ENCODE results near the gene CHSY1.

DNA sequence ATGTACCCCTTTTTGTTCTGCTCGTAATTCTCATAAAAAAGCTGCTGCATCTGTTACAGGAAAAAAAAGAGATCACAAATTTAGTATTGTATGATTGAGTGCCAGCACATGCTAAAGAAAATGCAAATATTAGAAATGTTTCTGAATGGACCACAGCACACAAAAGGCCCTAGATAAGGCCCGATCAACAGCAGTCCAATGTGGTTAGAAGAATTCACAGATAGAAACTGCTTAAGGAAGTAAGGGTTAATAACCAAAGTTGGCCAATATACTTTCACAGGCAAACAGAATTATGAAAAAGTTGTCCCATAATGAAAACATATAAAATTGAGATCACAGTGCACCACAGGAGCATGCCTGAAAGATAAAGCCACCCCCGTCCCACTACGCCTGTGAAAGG lies 72.9 kb downstream of the CHSY1 start:
- TF ChIP-seq, protein P1, sequence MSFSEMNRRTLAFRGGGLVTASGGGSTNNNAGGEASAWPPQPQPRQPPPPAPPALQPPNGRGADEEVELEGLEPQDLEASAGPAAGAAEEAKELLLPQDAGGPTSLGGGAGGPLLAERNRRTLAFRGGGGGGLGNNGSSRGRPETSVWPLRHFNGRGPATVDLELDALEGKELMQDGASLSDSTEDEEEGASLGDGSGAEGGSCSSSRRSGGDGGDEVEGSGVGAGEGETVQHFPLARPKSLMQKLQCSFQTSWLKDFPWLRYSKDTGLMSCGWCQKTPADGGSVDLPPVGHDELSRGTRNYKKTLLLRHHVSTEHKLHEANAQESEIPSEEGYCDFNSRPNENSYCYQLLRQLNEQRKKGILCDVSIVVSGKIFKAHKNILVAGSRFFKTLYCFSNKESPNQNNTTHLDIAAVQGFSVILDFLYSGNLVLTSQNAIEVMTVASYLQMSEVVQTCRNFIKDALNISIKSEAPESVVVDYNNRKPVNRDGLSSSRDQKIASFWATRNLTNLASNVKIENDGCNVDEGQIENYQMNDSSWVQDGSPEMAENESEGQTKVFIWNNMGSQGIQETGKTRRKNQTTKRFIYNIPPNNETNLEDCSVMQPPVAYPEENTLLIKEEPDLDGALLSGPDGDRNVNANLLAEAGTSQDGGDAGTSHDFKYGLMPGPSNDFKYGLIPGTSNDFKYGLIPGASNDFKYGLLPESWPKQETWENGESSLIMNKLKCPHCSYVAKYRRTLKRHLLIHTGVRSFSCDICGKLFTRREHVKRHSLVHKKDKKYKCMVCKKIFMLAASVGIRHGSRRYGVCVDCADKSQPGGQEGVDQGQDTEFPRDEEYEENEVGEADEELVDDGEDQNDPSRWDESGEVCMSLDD (CRISPR knock-in tag; IDR thresholded peaks at IDR 0.05; ENCODE audit: borderline replicate concordance), result no peak
- TF ChIP-seq SATB2 (CRISPR knock-in tag; IDR thresholded peaks at IDR 0.05), result no peak
- TF ChIP-seq, protein P2, sequence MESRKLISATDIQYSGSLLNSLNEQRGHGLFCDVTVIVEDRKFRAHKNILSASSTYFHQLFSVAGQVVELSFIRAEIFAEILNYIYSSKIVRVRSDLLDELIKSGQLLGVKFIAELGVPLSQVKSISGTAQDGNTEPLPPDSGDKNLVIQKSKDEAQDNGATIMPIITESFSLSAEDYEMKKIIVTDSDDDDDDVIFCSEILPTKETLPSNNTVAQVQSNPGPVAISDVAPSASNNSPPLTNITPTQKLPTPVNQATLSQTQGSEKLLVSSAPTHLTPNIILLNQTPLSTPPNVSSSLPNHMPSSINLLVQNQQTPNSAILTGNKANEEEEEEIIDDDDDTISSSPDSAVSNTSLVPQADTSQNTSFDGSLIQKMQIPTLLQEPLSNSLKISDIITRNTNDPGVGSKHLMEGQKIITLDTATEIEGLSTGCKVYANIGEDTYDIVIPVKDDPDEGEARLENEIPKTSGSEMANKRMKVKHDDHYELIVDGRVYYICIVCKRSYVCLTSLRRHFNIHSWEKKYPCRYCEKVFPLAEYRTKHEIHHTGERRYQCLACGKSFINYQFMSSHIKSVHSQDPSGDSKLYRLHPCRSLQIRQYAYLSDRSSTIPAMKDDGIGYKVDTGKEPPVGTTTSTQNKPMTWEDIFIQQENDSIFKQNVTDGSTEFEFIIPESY (CRISPR knock-in tag; IDR thresholded peaks at IDR 0.05), result no peak
- TF ChIP-seq POLR2A (IDR thresholded peaks at IDR 0.05; ENCODE audit: insufficient read depth in 1 of 2, low read depth in 2 of 2, low read length in 2 of 2), result no peak
- TF ChIP-seq, protein P3, sequence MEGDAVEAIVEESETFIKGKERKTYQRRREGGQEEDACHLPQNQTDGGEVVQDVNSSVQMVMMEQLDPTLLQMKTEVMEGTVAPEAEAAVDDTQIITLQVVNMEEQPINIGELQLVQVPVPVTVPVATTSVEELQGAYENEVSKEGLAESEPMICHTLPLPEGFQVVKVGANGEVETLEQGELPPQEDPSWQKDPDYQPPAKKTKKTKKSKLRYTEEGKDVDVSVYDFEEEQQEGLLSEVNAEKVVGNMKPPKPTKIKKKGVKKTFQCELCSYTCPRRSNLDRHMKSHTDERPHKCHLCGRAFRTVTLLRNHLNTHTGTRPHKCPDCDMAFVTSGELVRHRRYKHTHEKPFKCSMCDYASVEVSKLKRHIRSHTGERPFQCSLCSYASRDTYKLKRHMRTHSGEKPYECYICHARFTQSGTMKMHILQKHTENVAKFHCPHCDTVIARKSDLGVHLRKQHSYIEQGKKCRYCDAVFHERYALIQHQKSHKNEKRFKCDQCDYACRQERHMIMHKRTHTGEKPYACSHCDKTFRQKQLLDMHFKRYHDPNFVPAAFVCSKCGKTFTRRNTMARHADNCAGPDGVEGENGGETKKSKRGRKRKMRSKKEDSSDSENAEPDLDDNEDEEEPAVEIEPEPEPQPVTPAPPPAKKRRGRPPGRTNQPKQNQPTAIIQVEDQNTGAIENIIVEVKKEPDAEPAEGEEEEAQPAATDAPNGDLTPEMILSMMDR (CRISPR knock-in tag; IDR thresholded peaks at IDR 0.05), result no peak
- TF ChIP-seq, protein P4, sequence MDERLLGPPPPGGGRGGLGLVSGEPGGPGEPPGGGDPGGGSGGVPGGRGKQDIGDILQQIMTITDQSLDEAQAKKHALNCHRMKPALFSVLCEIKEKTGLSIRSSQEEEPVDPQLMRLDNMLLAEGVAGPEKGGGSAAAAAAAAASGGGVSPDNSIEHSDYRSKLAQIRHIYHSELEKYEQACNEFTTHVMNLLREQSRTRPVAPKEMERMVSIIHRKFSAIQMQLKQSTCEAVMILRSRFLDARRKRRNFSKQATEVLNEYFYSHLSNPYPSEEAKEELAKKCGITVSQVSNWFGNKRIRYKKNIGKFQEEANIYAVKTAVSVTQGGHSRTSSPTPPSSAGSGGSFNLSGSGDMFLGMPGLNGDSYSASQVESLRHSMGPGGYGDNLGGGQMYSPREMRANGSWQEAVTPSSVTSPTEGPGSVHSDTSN (CRISPR knock-in tag; IDR thresholded peaks at IDR 0.05), result no peak
- no peak for TF ChIP-seq FOXP1 (IDR thresholded peaks at IDR 0.05)
- TF ChIP-seq FOXP1 (CRISPR knock-in tag; IDR thresholded peaks at IDR 0.05), result no peak
- TF ChIP-seq, protein P5, sequence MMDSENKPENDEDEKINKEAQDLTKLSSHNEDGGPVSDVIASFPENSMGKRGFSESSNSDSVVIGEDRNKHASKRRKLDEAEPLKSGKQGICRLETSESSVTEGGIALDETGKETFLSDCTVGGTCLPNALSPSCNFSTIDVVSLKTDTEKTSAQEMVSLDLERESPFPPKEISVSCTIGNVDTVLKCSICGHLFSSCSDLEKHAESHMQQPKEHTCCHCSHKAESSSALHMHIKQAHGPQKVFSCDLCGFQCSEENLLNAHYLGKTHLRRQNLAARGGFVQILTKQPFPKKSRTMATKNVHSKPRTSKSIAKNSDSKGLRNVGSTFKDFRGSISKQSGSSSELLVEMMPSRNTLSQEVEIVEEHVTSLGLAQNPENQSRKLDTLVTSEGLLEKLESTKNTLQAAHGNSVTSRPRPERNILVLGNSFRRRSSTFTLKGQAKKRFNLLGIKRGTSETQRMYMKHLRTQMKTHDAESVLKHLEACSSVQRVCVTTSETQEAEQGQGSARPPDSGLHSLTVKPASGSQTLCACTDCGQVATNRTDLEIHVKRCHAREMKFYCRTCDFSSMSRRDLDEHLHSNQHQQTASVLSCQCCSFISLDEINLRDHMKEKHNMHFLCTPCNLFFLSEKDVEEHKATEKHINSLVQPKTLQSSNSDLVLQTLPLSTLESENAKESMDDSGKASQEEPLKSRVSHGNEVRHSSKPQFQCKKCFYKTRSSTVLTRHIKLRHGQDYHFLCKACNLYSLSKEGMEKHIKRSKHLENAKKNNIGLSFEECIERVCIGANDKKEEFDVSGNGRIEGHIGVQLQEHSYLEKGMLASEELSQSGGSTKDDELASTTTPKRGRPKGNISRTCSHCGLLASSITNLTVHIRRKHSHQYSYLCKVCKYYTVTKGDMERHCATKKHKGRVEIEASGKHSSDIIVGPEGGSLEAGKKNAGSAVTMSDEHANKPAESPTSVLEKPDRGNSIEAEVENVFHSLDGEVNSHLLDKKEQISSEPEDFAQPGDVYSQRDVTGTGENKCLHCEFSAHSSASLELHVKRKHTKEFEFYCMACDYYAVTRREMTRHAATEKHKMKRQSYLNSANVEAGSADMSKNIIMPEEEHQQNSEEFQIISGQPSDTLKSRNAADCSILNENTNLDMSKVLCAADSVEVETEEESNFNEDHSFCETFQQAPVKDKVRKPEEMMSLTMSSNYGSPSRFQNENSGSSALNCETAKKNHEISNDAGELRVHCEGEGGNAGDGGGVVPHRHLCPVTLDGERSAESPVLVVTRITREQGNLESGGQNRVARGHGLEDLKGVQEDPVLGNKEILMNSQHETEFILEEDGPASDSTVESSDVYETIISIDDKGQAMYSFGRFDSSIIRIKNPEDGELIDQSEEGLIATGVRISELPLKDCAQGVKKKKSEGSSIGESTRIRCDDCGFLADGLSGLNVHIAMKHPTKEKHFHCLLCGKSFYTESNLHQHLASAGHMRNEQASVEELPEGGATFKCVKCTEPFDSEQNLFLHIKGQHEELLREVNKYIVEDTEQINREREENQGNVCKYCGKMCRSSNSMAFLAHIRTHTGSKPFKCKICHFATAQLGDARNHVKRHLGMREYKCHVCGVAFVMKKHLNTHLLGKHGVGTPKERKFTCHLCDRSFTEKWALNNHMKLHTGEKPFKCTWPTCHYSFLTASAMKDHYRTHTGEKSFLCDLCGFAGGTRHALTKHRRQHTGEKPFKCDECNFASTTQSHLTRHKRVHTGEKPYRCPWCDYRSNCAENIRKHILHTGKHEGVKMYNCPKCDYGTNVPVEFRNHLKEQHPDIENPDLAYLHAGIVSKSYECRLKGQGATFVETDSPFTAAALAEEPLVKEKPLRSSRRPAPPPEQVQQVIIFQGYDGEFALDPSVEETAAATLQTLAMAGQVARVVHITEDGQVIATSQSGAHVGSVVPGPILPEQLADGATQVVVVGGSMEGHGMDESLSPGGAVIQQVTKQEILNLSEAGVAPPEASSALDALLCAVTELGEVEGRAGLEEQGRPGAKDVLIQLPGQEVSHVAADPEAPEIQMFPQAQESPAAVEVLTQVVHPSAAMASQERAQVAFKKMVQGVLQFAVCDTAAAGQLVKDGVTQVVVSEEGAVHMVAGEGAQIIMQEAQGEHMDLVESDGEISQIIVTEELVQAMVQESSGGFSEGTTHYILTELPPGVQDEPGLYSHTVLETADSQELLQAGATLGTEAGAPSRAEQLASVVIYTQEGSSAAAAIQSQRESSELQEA (CRISPR knock-in tag; IDR thresholded peaks at IDR 0.05; ENCODE audit: not compliant biosample characterization), result no peak
- no peak for TF ChIP-seq ATM (IDR thresholded peaks at IDR 0.05; ENCODE audit: borderline replicate concordance)
- TF ChIP-seq ZNF766 (CRISPR knock-in tag; IDR thresholded peaks at IDR 0.05; ENCODE audit: borderline replicate concordance), result no peak
- no peak for TF ChIP-seq TP53 (CRISPR knock-in tag; conservative IDR thresholded peaks at IDR 0.05)
- no peak for TF ChIP-seq MAFG (CRISPR knock-in tag; IDR thresholded peaks at IDR 0.05)
- no peak for TF ChIP-seq ZMAT3 (CRISPR knock-in tag; conservative IDR thresholded peaks at IDR 0.05)

Measured in HepG2 (cell line).